Neural crest cell (in vitro differentiated cells): ENCODE data around the gene FOXP1. TPM values are rescaled to one million over a fixed set of nuclear protein-coding genes. Genes with fewer than 3 reads are reported as not detected.
A peak's percentile ranks its signal among the peaks of the same experiment; 100 is the strongest.

Source experiments
- DNase-seq: peaks from one replicate; pipeline ENCODE4 v3.0.0; 2021; ENCODE audit warnings: low read depth, mixed read lengths, low spot score
- H3K27ac Mint-ChIP-seq: one replicate; pipeline ENCODE4 v1.8.0; 2021; ENCODE audit warnings: mild to moderate bottlenecking, mixed read lengths; ENCODE audit not compliant: unreplicated experiment
- H3K27me3 Mint-ChIP-seq: 2 replicates; pipeline ENCODE4 v1.8.0; 2021; ENCODE audit warnings: low read depth, mild to moderate bottlenecking, mixed read lengths
- H3K36me3 Mint-ChIP-seq: 2 replicates; pipeline ENCODE4 v1.8.0; 2021; ENCODE audit warnings: low read depth, mild to moderate bottlenecking, mixed read lengths
- H3K4me1 Mint-ChIP-seq: 2 replicates; pipeline ENCODE4 v1.8.0; 2021; ENCODE audit warnings: mixed read lengths
- H3K4me3 Mint-ChIP-seq: one replicate; pipeline ENCODE4 v1.8.0; 2021; ENCODE audit warnings: mild to moderate bottlenecking, mixed read lengths
- H3K9me3 Mint-ChIP-seq: 2 replicates; pipeline ENCODE4 v1.8.0; 2021; ENCODE audit warnings: mixed read lengths
- CTCF ChIP-seq: fragments of 200-600 bp; sonication (generic); conservative IDR thresholded peaks from 2 replicates; pipeline ENCODE4 v1.5.0; 2021; ENCODE audit warnings: antibody characterized with exemption, mild to moderate bottlenecking
- total RNA-seq: library from RNA; stranded (reverse); gene quantifications from 2 replicates; pipeline ENCODE4 v1.2.1, GENCODE V29; 2021

FOXP1 gene
- total RNA-seq, 1 donor from 2014 or later: 22.8 TPM

- peaks cover 35% of the 10 kb centered on the region for H3K4me1 Mint-ChIP-seq
- no peaks in the 10 kb centered on the region for H3K9me3 Mint-ChIP-seq
- no peak for TF ChIP-seq CTCF
- H3K4me3 Mint-ChIP-seq: no peak overlapping the region
- H3K27me3 Mint-ChIP-seq: no peaks in the 10 kb centered on the region
- H3K36me3 Mint-ChIP-seq: no peaks in the 10 kb centered on the region
- no peak for DNase-seq
- H3K27ac Mint-ChIP-seq: no peak overlapping the region
These were observed 59.9 kb downstream of the FOXP1 start for GRCh38 chr3:71523628-71524027.

DNA sequence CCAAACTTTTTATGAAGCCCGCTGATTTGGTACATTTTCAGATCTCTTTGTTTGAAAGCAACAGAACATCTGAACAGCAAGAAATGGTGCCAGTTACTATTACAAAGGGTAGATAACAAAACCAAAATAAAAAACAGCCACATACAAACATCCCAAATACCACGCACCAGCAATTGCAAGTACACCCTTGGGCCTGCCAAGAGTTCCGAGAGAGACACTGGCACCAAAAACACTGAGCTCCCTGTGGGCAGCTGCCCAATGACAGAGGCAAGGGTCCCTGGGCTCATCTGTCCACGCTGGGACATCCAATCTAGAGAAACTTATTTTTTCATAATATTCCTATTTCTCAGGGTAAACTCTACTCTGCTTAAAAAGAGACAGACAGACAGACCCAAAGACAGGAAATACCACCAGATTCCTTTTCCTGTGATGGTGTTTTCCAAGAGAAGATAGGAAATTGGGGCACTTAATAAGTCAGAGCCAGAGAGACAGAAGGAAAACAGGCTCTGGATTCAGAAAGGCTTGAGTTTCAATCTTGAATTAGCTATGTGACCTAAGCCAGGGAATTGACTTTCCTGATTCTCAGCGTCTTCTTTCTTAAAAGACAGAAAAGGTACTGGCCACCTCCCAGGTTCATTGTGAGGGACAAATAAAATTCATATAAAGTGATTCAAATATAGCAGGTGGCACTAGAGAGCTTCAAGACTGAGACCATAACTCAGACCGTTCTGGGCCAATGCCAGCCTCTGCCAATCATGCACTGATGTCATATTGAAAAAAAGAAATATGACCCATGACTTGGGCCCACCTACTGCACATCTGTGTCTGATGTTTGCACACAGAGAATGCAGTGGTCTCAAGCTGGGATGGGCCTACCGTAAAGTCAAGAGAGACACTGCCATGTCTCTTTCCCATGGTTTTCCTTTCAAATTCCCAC, 61.3 kb downstream of the FOXP1 start:
- no peak for DNase-seq
- peaks cover 26% of the 10 kb centered on the region for H3K4me1 Mint-ChIP-seq
- no peak overlapping the region for H3K27ac Mint-ChIP-seq
- no peaks in the 10 kb centered on the region for H3K9me3 Mint-ChIP-seq
- no peaks in the 10 kb centered on the region for H3K36me3 Mint-ChIP-seq
- no peak overlapping the region for H3K4me3 Mint-ChIP-seq
- H3K27me3 Mint-ChIP-seq: no peaks in the 10 kb centered on the region
- no peak for TF ChIP-seq CTCF

DNA sequence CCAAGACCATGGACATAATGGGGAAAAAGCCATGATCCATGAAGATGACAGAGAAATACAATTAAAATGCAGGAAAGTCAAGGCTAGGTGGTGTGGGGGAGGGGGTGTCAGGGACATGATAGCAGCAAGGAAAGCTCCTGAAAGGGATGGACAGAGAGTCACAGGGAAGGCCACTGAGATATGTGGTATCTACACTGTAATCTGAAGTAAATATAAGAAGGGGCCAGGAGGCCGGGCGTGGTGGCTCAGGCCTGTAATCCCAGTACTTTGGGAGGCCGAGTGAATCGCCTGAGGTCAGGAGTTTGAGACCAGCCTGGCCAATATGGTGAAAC, 62.5 kb downstream of the FOXP1 start:
- no peak for DNase-seq
- Mint-ChIP-seq H3K4me1 (peaks cover 26% of the 10 kb centered on the region), H3K9me3 (no peaks in the 10 kb centered on the region), H3K27me3 (no peaks in the 10 kb centered on the region), H3K27ac (peak overlapping the region; percentile 22), H3K4me3 (no peak overlapping the region), H3K36me3 (no peaks in the 10 kb centered on the region)
- no peak for TF ChIP-seq CTCF

DNA sequence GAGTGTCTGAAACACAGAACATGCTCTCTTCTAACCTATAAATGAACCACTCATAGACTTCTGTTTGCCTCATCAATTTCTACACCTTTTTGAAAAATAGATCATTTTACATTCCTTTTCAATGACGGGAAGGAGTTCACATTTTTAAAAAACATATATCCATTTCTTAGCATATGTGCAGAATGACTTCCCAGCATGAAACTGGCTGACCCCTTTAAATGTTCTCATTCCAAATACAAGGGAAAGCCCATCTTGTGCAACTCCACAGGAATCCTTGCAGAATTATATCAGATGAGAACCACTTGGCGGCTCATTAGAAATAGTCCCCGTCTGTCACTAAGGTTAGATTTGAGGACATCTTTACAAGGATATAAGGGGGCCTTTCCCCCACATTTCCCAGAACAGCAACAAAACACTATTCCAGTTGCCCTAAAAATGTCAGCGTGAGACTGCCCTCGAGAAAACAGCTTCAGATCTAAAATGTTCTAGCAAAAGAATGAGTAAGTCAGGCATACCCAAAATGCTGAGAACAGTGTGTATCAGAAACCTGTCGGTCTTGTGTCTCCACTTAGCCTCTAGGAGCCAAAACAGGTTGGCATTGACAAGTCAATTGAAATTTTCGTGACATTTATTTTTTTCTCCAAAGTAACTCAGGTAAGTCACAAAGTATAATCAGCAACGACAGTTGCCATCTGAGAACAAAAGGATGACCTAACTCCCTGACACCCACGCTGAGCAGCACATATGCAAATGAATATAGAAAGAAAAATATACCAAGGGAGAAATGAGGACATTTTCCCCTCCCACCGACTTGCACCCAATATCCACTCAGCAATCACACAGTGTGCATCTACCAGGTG, 63.1 kb downstream of the FOXP1 start:
- H3K4me1 Mint-ChIP-seq: peaks cover 31% of the 10 kb centered on the region

More for the DNA sequence above, 63.1 kb downstream of the FOXP1 start:
- no peak for TF ChIP-seq CTCF
- H3K4me3 Mint-ChIP-seq: no peak overlapping the region
- H3K27ac Mint-ChIP-seq: peak overlapping the region; percentile 22
- no peaks in the 10 kb centered on the region for H3K9me3 Mint-ChIP-seq
- H3K27me3 Mint-ChIP-seq: no peaks in the 10 kb centered on the region
- no peak for DNase-seq
- no peaks in the 10 kb centered on the region for H3K36me3 Mint-ChIP-seq
